WTC11 (cell line): ENCODE data around the gene TEAD1. TPM values are rescaled to one million over a fixed set of nuclear protein-coding genes. Genes with fewer than 3 reads are reported as not detected.

Experiments used
- ATAC-seq: fragments of 200-7000 bp; cut with Tn5 transposase; 2 replicates; pipeline ENCODE4 v1.10.0; 2021; ENCODE audit warnings: mild to moderate bottlenecking, moderate library complexity
- CTCF ChIA-PET: fragments of 300-600 bp; sonication (Branson Sonifier 250); formaldehyde crosslinking; loops from one replicate; lab custom pipeline; 2021; ENCODE audit warnings: antibody characterized with exemption; lab: Charles Lee
- POLR2A ChIA-PET: fragments of 350-600 bp; sonication (Branson Sonifier 250); formaldehyde crosslinking; loops from one replicate; lab custom pipeline; 2021; ENCODE audit warnings: antibody characterized with exemption; lab: Charles Lee
- DNase-seq: peaks from one replicate; pipeline ENCODE4 v3.0.0; 2021; ENCODE audit warnings: low spot score
- H3K27ac Mint-ChIP-seq: 2 replicates; pipeline ENCODE4 v1.8.0; 2021; ENCODE audit warnings: mixed read lengths
- H3K27me3 Mint-ChIP-seq: 2 replicates; pipeline ENCODE4 v1.8.0; 2021; ENCODE audit warnings: low read depth, mild to moderate bottlenecking, moderate library complexity, mixed read lengths
- H3K36me3 Mint-ChIP-seq: 2 replicates; pipeline ENCODE4 v1.8.0; 2021; ENCODE audit warnings: mixed read lengths
- H3K4me1 Mint-ChIP-seq: 2 replicates; pipeline ENCODE4 v1.8.0; 2022; ENCODE audit warnings: mixed read lengths
- H3K4me3 Mint-ChIP-seq: 2 replicates; pipeline ENCODE4 v1.8.0; 2021; ENCODE audit warnings: mild to moderate bottlenecking, moderate library complexity, mixed read lengths
- H3K9me3 Mint-ChIP-seq: 2 replicates; pipeline ENCODE4 v1.8.0; 2021; ENCODE audit warnings: mixed read lengths
- CREM ChIP-seq: sonication (generic); formaldehyde crosslinking; IDR thresholded peaks from 2 replicates; pipeline ENCODE4 v1.8.1; 2022; ENCODE audit warnings: mild to moderate bottlenecking, missing genetic modification reagents, moderate library complexity
- ESRRA ChIP-seq: sonication (generic); formaldehyde crosslinking; IDR thresholded peaks from 2 replicates; pipeline ENCODE4 v1.8.1; 2022; ENCODE audit warnings: mild to moderate bottlenecking, missing genetic modification reagents, borderline replicate concordance
- FOXJ3 ChIP-seq: sonication (generic); formaldehyde crosslinking; IDR thresholded peaks from 2 replicates; pipeline ENCODE4 v1.9.0; 2021; ENCODE audit warnings: missing genetic modification reagents, mild to moderate bottlenecking, borderline replicate concordance
- GRHL2 ChIP-seq: fragments of 250-450 bp; sonication (Bioruptor Pico); IDR thresholded peaks from 2 replicates; pipeline ENCODE4 v1.8.0; 2022; ENCODE audit warnings: mild to moderate bottlenecking, moderate library complexity; ENCODE audit not compliant: insufficient replicate concordance, severe bottlenecking
- MXD4 ChIP-seq: fragments of 250-450 bp; sonication (Bioruptor Pico); IDR thresholded peaks from 2 replicates; pipeline ENCODE4 v1.8.0; 2021; ENCODE audit warnings: mild to moderate bottlenecking, moderate library complexity, borderline replicate concordance
- NFATC4 ChIP-seq: fragments of 250-450 bp; sonication (Bioruptor Pico); IDR thresholded peaks from 2 replicates; pipeline ENCODE4 v1.9.0; 2021; ENCODE audit warnings: mild to moderate bottlenecking
- NFYB ChIP-seq: sonication (generic); formaldehyde crosslinking; conservative IDR thresholded peaks from 2 replicates; pipeline ENCODE4 v1.8.0; 2022; ENCODE audit warnings: low read depth, missing genetic modification reagents
- SMAD3 ChIP-seq: sonication (generic); formaldehyde crosslinking; IDR thresholded peaks from 2 replicates; pipeline ENCODE4 v1.8.0; 2022; ENCODE audit warnings: missing genetic modification reagents, mild to moderate bottlenecking, borderline replicate concordance
- SMAD4 ChIP-seq: sonication (generic); formaldehyde crosslinking; IDR thresholded peaks from 2 replicates; pipeline ENCODE4 v1.8.0; 2022; ENCODE audit warnings: mild to moderate bottlenecking, missing genetic modification reagents
- TCF7 ChIP-seq: sonication (generic); formaldehyde crosslinking; IDR thresholded peaks from 2 replicates; pipeline ENCODE4 v1.8.0; 2022; ENCODE audit warnings: mild to moderate bottlenecking, low read depth, missing genetic modification reagents, moderate library complexity
- ZBTB21 ChIP-seq: sonication (generic); formaldehyde crosslinking; IDR thresholded peaks from 2 replicates; pipeline ENCODE4 v1.8.1; 2023; ENCODE audit warnings: mild to moderate bottlenecking, missing genetic modification reagents, borderline replicate concordance
- ZNF423 ChIP-seq: fragments of 250-450 bp; sonication (Bioruptor Pico); IDR thresholded peaks from 2 replicates; pipeline ENCODE4 v2.1.2; 2022; ENCODE audit warnings: mild to moderate bottlenecking, moderate library complexity
- total RNA-seq: library from RNA; stranded (reverse); gene quantifications from 3 replicates; pipeline ENCODE4 v1.2.3, GENCODE V29; 2021
- TF ChIP-seq, protein P1 (sequence below): sonication (generic); formaldehyde crosslinking; IDR thresholded peaks from 2 replicates; pipeline ENCODE4 v1.8.0; 2022; ENCODE audit warnings: mild to moderate bottlenecking, missing genetic modification reagents
- TF ChIP-seq, protein P2 (sequence below): sonication (generic); formaldehyde crosslinking; IDR thresholded peaks from 2 replicates; pipeline ENCODE4 v1.8.1; 2023; ENCODE audit warnings: mild to moderate bottlenecking, missing genetic modification reagents, moderate library complexity
- TF ChIP-seq, protein P3 (sequence below): sonication (generic); formaldehyde crosslinking; IDR thresholded peaks from 2 replicates; pipeline ENCODE4 v1.8.1; 2023; ENCODE audit warnings: mild to moderate bottlenecking, missing genetic modification reagents
- TF ChIP-seq, protein P4 (sequence below): sonication (generic); formaldehyde crosslinking; IDR thresholded peaks from 2 replicates; pipeline ENCODE4 v1.8.0; 2023; ENCODE audit warnings: missing genetic modification reagents, mild to moderate bottlenecking, borderline replicate concordance
- TF ChIP-seq, protein P5 (sequence below): sonication (generic); formaldehyde crosslinking; IDR thresholded peaks from 2 replicates; pipeline ENCODE4 v1.8.0; 2022; ENCODE audit warnings: missing genetic modification reagents

TEAD1 gene
- total RNA-seq, 1 experiment from 2014 or later, result 79.9 TPM

DNA sequence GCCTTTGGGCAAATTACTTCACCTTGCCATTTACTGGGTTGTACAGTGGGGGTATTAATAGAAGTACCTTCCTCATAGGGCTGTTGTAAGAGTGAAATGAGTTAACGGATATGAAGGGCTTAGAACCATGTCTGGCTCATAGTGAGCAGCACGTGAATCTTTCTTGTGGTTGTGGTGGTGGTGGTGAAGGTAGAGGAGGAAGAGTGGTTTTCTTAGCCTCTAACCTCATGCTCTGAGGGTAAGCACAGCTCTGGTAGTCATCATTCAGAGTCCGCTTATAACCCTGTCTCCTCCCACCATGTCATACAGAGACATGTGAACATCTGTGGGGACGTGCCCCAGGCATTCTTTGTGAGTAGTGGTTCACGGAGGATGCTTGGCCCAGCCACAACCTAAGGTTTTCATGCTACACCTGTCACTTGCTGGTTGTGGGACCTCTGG is 43.6 kb downstream of the TEAD1 start:
- CTCF ChIA-PET, result interaction anchor here (1.2 kb wide), 1 partner anchor 171 kb away, joined by 4 read pairs; no protein-coding TSS in a partner anchor
- Mint-ChIP-seq H3K27ac (0 out of 2 replicates have a peak overlapping the region, but pooled peaks have one; percentile 11), H3K4me3 (no peak overlapping the region), H3K4me1 (peaks cover 89% of the 10 kb centered on the region), H3K36me3 (no peaks in the 10 kb centered on the region), H3K27me3 (no peaks in the 10 kb centered on the region), H3K9me3 (no peaks in the 10 kb centered on the region)
- TF ChIP-seq MXD4 (CRISPR knock-in tag), result no peak
- no peak for TF ChIP-seq NFYB (CRISPR knock-in tag)
- TF ChIP-seq FOXJ3 (CRISPR knock-in tag), result no peak
- TF ChIP-seq NFATC4 (CRISPR knock-in tag), result no peak
- TF ChIP-seq, protein P1, sequence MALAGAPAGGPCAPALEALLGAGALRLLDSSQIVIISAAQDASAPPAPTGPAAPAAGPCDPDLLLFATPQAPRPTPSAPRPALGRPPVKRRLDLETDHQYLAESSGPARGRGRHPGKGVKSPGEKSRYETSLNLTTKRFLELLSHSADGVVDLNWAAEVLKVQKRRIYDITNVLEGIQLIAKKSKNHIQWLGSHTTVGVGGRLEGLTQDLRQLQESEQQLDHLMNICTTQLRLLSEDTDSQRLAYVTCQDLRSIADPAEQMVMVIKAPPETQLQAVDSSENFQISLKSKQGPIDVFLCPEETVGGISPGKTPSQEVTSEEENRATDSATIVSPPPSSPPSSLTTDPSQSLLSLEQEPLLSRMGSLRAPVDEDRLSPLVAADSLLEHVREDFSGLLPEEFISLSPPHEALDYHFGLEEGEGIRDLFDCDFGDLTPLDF, result no peak
- TF ChIP-seq, protein P2, sequence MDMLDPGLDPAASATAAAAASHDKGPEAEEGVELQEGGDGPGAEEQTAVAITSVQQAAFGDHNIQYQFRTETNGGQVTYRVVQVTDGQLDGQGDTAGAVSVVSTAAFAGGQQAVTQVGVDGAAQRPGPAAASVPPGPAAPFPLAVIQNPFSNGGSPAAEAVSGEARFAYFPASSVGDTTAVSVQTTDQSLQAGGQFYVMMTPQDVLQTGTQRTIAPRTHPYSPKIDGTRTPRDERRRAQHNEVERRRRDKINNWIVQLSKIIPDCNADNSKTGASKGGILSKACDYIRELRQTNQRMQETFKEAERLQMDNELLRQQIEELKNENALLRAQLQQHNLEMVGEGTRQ (CRISPR knock-in tag), result no peak
- no peak for TF ChIP-seq ZBTB21 (CRISPR knock-in tag)
- no peak for TF ChIP-seq GRHL2 (CRISPR knock-in tag)
- TF ChIP-seq, protein P3, sequence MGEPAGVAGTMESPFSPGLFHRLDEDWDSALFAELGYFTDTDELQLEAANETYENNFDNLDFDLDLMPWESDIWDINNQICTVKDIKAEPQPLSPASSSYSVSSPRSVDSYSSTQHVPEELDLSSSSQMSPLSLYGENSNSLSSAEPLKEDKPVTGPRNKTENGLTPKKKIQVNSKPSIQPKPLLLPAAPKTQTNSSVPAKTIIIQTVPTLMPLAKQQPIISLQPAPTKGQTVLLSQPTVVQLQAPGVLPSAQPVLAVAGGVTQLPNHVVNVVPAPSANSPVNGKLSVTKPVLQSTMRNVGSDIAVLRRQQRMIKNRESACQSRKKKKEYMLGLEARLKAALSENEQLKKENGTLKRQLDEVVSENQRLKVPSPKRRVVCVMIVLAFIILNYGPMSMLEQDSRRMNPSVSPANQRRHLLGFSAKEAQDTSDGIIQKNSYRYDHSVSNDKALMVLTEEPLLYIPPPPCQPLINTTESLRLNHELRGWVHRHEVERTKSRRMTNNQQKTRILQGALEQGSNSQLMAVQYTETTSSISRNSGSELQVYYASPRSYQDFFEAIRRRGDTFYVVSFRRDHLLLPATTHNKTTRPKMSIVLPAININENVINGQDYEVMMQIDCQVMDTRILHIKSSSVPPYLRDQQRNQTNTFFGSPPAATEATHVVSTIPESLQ (CRISPR knock-in tag), result no peak
- TF ChIP-seq ZNF423 (CRISPR knock-in tag), result no peak
- TF ChIP-seq SMAD4 (CRISPR knock-in tag), result no peak
- TF ChIP-seq, protein P4, sequence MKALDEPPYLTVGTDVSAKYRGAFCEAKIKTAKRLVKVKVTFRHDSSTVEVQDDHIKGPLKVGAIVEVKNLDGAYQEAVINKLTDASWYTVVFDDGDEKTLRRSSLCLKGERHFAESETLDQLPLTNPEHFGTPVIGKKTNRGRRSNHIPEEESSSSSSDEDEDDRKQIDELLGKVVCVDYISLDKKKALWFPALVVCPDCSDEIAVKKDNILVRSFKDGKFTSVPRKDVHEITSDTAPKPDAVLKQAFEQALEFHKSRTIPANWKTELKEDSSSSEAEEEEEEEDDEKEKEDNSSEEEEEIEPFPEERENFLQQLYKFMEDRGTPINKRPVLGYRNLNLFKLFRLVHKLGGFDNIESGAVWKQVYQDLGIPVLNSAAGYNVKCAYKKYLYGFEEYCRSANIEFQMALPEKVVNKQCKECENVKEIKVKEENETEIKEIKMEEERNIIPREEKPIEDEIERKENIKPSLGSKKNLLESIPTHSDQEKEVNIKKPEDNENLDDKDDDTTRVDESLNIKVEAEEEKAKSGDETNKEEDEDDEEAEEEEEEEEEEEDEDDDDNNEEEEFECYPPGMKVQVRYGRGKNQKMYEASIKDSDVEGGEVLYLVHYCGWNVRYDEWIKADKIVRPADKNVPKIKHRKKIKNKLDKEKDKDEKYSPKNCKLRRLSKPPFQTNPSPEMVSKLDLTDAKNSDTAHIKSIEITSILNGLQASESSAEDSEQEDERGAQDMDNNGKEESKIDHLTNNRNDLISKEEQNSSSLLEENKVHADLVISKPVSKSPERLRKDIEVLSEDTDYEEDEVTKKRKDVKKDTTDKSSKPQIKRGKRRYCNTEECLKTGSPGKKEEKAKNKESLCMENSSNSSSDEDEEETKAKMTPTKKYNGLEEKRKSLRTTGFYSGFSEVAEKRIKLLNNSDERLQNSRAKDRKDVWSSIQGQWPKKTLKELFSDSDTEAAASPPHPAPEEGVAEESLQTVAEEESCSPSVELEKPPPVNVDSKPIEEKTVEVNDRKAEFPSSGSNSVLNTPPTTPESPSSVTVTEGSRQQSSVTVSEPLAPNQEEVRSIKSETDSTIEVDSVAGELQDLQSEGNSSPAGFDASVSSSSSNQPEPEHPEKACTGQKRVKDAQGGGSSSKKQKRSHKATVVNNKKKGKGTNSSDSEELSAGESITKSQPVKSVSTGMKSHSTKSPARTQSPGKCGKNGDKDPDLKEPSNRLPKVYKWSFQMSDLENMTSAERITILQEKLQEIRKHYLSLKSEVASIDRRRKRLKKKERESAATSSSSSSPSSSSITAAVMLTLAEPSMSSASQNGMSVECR (CRISPR knock-in tag), result no peak
- no peak for TF ChIP-seq TCF7 (CRISPR knock-in tag)
- no peak for TF ChIP-seq ESRRA (CRISPR knock-in tag)
- TF ChIP-seq CREM (CRISPR knock-in tag), result no peak
- no peak for DNase-seq
- POLR2A ChIA-PET, result no interaction called here
- no peak for ATAC-seq

DNA sequence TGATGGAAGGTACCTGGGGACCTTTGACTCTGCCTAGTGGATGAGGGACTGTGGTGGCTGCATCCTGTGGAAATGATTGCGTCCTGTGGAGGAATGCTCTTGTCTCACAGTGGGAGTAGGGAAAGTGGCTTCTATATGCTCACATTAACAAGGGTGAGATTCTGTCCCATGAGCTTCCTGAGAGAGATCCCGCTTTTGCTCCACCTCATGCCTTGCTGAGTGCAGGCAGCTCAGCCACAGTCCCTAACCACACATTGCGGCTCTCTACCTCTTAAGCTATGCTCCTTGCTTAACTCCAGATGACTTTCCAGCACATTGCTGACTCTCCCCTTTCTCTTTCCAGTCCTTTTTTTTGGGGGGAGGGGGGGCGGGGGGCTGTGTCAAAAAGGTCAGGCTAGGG is 45.0 kb downstream of the TEAD1 start:
- no peaks in the 10 kb centered on the region for H3K9me3 Mint-ChIP-seq
- ChIA-PET CTCF (interaction anchor here (0.6 to 1.4 kb wide), 5 partner anchors 19 to 388 kb away, joined by 3 to 8 read pairs (median 5); no protein-coding TSS in a partner anchor), POLR2A (interaction anchor here (0.7 kb wide), 1 partner anchor 39 kb away, joined by 3 read pairs; no protein-coding TSS in a partner anchor)
- H3K27ac Mint-ChIP-seq, result 0 out of 2 replicates have a peak overlapping the region, but pooled peaks have one; percentile 5
- no peaks in the 10 kb centered on the region for H3K27me3 Mint-ChIP-seq
- peak; percentile 33 for ATAC-seq
- DNase-seq, result no peak
- no peak overlapping the region for H3K4me3 Mint-ChIP-seq
- TF ChIP-seq SMAD3 (CRISPR knock-in tag) (no peak), GRHL2 (CRISPR knock-in tag) (no peak), ESRRA (CRISPR knock-in tag) (no peak)
- TF ChIP-seq, protein P5, sequence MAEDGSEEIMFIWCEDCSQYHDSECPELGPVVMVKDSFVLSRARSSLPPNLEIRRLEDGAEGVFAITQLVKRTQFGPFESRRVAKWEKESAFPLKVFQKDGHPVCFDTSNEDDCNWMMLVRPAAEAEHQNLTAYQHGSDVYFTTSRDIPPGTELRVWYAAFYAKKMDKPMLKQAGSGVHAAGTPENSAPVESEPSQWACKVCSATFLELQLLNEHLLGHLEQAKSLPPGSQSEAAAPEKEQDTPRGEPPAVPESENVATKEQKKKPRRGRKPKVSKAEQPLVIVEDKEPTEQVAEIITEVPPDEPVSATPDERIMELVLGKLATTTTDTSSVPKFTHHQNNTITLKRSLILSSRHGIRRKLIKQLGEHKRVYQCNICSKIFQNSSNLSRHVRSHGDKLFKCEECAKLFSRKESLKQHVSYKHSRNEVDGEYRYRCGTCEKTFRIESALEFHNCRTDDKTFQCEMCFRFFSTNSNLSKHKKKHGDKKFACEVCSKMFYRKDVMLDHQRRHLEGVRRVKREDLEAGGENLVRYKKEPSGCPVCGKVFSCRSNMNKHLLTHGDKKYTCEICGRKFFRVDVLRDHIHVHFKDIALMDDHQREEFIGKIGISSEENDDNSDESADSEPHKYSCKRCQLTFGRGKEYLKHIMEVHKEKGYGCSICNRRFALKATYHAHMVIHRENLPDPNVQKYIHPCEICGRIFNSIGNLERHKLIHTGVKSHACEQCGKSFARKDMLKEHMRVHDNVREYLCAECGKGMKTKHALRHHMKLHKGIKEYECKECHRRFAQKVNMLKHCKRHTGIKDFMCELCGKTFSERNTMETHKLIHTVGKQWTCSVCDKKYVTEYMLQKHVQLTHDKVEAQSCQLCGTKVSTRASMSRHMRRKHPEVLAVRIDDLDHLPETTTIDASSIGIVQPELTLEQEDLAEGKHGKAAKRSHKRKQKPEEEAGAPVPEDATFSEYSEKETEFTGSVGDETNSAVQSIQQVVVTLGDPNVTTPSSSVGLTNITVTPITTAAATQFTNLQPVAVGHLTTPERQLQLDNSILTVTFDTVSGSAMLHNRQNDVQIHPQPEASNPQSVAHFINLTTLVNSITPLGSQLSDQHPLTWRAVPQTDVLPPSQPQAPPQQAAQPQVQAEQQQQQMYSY (CRISPR knock-in tag), result peak; percentile 53; the same call in 1 of the 2 replicates
- TF ChIP-seq, protein P2 (CRISPR knock-in tag), result no peak
- H3K4me1 Mint-ChIP-seq, result peaks cover 95% of the 10 kb centered on the region
- no peaks in the 10 kb centered on the region for H3K36me3 Mint-ChIP-seq
